ENCODE results near the gene RALY.
"Not testable (repeated sequence)": the region's sequence is repeated elsewhere in the genome, so short reads cannot be mapped to it uniquely, and the experiment has no call there.

The RALY gene

DNA sequence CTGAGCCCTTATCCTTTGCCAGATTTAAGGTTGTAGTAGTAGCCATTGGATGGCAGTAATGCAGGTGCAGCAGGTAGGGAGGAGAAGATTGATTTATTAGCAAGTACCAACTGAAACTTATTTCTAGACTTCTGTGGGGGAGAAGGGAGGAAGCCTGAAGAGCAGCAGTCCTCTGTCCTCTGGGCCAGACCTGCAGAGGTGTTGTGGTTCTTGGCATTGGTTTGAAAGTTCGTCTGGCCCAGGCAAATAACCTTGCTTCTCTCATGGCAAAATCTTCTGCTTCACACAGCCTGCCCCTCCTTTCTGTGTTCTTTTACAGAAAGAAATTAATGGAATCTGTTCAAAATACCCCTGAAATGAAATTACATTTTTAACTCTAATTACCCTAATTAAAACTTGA, 24.5 kb downstream of the RALY start:
- DNase-seq, result no peak

DNA sequence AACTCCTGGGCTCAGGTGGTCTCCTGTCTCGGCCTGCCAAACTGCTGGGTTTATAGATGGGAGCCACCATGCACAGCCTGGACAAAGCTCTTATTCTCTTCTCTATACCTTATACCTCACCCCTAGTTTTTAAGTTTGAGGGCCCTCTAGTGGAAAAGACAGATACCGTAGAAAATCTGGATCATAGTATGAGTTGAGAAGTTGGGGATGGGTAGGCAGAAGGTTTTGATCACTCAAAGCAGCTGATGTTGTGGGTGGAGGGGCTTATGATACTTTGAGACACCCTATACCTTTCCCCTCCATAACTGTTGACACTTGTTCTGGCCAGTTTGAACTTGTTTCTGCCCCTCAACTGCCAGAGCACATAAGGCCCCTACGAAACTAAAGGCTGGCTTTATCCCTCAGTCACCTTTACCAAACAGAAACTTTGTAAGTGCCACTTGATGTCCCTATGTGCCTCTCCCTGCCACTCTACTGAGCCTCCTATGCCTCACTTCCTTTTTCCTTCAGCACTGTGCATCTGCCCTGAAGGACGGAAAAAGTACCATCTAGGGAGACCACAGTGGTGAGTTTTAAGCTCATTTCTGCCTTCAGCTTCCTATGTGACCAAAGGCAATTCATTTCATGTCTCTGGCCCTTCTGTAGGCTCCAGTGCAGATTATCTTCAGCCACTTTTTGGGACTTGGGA, 28.6 kb downstream of the RALY start:
- peak; percentile 37 for DNase-seq

DNA sequence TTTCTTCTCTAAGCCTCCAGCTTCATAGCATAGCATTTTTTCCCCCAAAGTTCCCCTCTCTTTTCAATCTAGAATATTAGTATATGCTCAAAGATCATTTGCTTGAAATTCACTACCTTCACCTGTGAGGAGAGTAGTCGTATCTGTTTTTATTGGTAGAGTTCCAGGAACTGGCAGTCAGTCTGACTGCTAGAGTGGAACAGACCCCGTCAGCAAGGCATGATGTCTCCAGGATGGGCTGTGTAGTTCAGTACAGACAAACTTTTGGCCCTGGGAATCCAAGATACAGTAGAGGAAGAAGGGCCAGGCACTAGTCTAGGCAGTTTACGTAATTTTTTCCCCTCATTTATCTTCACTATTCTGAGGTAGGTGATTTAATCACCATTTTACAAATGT, 29.1 kb downstream of the RALY start:
- no peak for DNase-seq

DNA sequence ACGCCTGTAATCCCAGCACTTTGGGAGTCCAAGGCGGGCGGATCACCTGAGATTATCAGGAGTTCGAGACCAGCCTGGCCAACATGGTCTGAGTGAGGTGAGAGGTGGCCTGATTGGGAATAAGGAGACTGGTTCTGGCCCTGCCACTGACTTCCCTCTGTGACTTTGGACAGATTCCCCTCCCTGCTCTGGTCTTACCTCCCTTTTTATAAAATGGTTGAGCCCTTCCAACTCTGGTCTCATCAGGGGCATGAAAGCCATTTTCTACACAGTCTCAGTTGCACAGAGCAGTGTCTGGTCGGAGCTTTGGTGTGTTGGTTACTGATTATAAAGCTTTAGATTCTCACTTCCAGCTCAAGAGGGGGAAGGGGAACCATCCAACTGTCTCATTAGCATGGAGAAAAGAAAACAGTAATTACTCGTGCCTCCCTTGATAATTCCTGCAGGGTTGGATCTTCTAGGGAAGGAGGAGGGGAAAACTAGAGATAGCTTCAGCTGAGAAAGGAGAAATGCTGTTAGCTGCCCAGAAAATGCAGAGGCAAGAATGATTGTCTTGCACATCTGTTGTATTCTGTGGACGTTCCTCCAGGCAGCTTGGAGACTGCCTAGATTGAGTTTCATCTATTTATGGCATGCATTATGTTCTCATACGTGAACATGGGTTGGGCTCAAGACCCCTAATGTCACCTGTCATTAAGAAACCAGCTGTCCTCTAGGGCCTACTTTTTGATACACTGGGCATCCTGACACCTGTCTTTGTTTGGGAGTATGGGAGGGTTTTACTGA, 30.4 kb downstream of the RALY start:
- no peak for DNase-seq

DNA sequence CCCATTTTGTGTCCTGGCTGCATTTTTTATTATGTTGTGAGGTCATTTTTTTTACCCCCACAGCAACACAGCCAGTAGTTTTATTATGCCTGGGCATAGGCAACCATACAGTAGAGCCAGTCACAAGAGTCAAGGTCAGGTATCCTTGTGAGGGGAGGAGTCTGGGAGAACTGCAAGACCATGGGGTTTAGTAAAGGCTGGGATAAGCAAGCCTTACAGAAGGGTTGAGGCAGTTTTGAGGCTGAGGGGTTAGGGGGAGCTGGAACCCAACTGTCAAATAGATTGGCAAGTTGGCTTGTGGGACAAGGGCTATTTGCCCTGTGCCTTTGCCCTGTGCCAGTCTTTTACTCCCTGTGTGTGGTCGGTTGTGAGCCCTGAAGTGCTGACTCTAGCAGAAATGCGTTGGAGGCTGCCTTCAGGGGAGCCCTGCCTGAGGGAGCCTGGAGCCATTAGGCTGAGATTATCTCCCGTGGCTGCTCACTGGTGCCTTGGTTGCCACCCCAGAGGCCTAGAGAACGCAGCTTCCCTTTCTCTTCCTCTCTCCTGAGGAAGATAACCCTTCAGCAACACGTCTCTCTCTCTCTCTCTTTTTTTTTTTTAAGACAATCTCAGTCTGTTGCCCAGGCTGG, 31.1 kb downstream of the RALY start:
- DNase-seq, result no peak

DNA sequence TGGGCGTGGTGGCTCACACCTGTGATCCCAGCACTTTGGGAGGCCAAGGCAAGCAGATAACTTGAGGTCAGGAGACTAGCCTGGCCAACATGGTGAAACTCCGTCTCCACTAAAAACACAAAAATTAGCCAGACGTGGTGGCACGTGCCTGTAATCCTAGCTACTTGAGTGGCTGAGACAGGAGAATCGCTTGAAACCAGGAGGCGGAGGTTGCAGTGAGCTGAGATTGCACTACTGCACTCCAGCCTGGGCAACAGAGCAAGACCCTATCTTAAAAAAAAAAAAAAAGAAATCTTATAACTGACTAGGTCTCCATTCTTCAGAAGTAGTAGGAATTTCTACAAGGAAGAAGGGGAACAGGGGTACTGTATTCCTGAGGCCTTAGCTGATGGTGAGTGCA, 34.3 kb downstream of the RALY start:
- DNase-seq, result not testable (repeated sequence)

DNA sequence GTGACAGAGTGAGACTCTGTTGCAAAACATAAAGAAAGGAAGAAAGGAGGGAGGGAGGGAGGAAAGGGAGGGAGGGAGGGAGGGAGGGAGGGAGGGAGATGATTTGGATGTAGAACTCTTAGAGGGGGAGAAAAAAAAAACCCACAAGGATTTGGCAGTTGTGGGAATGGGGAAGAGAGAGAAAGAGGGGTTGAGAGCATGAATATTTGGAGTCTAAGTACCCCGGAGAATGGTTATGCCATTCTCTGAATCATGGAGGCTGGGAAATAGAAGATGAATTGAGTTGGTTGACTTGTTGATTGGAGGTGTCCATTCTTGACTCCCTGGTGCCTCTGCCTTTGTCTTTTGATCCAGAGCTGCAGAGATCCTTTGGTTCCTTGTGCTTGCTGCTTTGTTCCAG, 35.7 kb downstream of the RALY start:
- DNase-seq, result no peak

DNA sequence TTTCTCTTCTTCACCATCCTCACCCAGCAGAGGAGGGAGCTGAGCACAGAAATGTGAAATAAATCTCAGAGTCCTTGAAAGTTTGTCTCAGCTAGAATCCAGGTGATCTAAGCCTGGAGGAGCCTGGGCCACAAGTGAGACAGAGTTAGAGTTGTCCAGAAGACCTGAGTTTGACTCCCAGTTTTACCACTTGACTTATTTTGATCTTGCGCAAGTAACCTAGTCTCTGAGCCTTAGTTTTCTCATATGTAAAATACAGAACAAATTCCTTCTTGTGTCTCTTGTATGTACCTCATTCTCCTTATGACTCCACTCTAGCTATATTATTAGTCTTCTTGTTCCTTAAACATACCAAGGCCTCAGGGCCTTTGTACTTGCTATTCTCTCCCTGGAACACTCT, 36.7 kb downstream of the RALY start:
- DNase-seq, result no peak

DNA sequence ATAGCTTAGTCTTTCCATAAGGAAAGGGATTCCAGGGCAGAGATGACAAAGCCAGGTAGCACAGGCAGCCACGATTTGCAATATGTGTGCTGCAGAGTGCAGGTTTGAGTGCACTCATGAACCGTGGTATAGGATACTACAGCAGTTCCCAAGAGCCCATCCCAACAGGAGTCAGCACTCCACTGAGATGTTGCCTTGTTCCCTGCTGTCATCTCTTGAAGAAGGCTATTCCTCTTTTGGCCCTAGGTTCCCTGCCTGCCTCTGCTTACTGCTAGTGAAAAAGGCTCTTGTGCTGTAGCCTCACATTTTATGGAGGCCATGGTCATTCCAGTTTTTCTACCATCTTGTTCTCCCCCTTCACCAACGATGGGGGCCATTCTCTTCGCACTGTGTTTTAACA, 40.2 kb downstream of the RALY start:
- no peak for DNase-seq

DNA sequence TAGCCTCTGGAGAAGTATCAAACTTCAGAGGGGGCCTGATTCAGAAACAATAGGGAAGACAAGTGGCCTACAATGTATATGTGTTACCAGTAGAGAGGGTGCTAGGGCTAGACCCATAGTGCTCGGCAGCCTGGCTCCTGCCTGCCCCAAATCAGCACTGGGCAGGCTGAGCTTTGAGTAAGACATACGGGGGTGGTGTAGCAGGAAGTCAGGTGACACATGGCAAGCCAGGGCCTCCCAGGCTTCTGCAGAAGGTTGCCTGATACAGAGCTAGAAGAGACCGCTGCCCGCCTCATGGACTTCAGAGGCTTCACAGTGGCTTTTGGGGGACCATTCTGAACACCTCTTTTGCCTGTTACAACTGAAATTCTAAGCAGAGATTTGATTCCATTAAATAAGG, 43.4 kb downstream of the RALY start:
- DNase-seq, result no peak

DNA sequence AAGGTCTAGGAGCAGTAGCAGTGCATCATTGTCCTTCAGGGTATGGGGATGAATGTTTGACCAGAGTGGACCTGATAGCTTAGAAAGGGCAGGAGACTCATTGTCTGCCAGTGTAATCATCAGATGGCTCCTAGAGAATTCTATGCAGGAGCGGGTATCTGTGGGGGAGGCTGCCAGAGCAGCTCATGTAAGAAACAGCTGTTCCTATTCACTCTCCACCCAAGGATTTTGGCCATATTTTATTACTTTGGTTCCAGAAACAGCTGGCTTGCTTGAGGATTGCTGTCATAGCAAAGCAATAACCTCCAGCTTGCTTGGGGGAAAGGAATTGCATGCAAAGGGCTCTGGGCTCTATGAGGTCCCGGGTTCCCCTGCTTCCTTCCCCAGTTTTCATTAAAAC, 44.1 kb downstream of the RALY start:
- DNase-seq, result peak; percentile 28

DNA sequence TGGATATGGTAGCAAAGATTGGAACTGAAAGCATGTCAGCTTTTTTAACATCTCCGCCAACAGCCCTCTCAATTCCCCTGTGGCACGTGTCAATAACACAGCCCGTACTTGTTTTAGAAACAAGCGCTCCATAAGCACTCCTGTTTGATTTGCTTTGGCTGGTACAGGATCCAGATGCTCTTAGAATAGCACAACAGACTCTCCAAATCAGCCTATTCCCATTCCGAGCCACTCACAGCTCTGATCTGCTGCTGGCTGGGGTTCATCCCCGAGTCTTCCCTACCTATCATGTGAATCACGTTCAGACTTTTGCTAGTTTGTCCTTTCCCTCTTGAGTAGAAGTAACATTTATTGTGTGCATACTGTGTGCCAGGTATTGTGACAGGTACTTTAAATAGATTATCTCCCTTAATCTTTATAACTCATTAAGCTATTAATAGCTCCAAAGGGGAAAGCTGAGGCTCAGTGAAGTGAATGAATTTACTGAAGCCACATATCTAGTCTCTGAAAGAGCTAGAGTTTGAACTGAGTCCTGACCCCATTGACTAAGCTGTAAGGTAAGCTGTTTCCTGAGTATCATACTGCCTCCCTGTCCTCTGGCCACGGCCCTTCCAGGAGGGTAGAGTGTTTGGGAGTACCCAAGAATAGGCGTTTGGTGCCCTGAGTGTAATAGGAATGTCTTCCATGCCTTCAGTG, 46.7 kb downstream of the RALY start:
- no peak for DNase-seq

DNA sequence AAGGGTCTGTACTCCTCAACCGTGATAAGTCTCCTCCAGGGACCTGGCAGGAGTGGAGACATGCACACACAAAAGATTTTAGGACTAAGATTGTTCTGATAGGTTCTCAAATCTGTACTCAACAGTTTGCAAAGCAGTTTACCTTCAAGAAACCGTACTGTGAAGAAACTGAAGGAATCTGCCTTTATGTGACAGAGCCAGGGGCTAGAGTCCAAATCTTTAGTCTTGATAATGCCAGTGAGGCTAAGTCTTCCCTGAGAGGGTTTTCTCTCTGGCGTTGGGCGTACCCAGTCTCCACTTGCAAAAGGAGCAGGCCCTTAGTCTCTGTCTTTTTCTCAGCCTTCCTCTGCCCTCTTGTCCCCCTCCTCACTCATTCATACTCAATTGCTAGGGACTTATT, 47.5 kb downstream of the RALY start:
- no peak for DNase-seq

DNA sequence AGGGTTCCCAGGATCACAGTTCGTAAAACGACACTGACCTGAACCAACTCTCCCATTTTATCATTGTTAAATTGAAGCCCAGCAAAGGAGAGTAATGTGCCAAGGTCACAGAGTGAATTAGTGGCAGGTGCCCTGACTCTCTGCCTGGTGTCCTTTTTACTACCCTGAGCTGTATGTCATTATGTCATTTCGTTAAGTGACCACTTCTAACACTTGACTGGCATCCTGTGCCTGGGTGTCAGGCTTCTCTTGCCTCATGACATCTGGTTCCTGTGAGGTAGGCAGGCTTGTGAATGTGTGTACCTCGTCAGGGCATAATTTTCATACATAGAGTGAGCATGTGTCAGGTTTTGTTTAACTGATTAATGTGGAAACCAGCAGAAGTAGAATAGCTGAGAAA, 48.6 kb downstream of the RALY start:
- no peak for DNase-seq

DNA sequence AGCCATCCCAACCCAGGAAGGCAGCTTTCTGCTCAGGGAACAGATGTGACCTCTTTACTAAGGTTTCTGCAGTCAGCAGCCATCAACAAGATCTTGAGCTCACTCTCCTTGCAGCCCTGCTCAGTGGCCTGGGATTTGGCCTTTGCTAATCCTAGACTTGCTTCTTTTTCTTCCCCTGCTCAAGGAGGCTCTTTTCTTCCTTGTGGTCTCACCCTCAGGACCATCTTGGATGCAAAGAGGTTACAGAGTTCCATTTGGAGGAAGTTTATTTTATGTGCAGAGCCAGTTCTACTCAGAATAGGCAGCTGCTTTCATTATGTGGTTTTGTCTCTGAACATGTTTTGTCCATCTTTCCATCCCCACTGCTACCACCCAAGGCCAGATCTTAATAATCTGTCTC, 49.3 kb downstream of the RALY start:
- no peak for DNase-seq

DNA sequence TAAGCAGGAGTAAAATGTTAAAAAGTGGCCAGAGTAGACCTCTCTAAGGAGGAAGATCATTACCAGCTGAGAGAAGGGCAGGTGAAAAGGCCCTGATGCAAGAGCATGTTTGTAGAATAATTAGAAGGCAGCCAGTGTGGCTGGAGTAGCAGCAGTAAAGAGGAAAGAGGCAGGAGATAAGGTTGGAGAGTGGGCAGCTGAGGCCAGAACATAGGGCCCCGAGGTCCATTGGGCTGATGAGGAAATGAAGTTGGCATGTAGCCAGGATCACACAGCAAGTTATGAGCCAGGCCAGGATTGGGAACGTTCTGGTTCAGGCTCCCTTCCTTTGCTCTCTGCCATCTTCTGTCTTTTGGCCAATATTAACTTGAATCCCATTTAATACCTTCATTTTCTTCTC, 51.6 kb downstream of the RALY start:
- DNase-seq, result no peak

DNA sequence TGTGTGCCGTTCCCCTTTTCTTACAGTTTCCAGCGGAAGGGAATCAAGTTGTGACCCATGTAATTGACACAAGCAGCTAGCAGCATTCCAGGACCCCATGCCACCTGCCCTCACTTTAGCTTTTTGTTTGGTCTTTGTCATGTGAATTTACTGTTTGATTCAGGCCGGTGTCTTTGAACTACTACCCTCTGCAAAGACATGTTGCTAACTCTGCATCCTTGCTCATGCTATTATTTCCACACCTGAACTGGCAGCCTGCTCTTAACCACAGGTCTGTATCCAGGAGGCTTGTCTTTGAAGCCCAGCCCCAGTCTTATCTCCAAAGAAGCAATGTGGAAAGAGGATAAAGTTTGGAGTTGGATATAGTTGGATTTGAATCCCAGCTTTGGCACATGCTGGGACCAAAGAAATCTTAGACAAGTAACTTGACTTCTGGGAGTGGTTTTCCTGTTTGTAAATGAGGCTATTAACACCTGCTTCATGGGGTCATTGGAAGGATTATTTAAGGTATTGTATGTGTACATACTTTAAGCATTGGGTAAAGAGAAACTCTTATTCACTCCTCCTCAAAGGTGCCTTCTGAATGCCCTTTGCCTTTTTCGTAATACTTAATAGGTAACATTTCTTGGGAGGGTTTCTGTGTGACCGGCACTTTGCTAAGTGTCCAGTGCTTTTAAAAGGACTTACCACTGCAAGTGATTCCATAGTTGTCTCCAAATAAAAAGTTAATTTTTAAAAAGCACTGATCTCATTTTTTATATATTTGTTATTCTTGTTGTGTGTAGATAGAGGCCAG, 52.4 kb downstream of the RALY start:
- no peak for DNase-seq

DNA sequence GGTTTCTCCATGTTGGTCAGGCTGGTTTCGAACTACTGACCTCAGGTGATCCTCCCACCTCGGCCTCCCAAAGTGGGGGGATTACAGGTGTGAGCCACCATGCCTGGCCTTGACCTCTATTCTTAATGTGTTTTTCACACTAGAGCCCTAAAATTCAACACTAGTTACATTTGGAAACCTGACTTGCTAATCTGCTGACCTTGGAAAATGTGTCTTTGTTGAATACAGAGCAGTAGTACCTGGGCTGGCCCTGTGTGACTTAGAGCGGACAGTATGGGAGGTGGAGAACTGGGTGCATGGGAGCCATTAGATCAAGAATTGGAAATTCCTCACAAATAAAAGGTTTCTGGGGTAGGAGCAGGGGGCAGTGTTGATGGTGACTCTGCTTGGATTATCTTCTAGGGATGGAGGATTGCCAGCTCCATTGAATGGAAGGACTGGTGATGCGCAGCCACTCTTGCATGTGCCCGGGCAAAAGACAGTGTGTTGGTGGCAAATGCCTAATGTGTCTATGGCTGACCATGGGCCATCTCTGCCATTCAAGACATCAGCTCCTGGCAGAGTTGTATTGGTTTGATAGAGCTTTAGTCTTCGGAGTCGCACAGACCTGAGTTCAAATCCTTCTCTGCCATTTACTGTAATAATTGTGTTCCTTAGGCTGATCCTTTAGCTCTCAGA, 53.4 kb downstream of the RALY start:
- no peak for DNase-seq

DNA sequence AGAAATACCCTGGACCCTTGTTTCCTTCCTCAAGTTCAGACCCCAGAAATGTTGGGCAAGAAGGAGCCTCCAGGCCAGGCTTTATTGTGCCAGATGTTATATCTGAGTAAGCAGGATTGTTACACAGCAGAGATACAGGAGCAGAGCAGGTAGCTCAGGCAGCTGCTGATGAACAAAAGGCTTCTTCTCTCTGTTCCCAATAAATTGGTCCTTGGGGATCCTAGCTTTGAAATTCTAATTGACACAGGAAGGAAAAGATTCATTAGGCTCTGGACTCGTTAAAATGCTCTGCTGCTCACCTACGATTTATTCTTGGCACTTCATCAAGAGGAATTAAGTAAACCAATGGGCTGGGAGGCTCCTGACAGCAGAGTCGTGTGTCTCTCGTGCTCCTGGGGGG, 54.2 kb downstream of the RALY start:
- no peak for DNase-seq

DNA sequence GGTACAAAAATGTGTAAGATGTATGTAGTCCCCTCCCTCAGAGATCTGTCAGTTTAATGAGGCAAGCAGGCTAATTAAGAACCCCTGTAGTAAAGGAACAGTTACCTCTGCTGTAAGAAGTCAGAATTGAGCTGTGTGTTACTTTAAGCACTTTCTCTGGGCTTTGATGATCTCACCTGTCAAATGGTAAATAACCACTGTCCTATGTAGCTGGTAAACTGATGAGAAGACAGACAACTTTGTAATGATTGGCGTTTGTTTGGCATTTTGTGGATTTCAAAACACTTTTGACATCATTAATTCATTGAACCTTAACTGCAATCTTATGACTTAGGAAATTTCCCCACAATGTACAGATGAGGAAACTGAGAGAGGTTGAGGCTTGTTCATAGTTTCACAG, 55.7 kb downstream of the RALY start:
- DNase-seq, result no peak

DNA sequence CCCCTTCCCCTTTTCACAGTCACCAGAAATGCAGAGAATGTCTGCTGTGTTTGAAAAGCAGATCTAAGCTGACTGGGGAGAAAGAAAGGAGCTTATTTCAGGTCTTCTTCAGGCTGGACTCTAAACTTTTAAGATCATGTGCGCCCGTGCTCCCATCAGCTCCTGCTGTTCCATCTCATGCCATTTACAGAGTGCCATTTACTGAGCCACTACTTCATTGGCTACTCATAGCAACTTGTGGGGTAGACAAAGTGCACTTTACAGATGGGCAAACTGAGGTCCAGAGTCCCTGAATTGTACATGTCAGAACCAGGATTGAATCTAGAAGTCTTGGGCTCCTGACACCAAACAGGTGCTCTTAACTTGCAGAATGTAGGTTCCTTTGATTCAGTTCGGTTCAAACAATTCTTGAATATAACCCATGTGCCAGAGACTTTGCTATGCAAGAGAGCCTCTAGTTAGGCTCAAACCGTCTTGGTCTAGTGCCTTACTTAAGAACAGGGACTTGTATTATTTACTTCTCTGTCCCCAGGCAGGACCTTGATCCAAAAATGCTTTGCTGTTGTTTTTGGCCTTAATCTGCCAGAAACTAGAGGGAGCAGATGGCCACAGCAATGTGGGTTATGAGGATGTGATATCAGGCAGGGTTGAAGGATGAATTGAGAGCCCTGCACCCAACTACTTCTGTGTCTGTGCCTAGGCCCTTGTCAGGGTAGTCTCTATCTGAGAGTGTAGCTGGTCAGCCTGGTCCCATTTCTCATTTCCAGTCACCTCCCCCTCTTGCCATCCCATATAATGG, 56.4 kb downstream of the RALY start:
- DNase-seq, result no peak

Measured in HCEC 1CT (cell line).